ENCODE data around the gene EGF.
"Not testable (repeated sequence)": the region's sequence is repeated elsewhere in the genome, so short reads cannot be mapped to it uniquely, and the experiment has no call there.

EGF gene

GRCh38 chr4:109998867-109999584 is 86.3 kb downstream of the EGF start:
- DNase-seq, result no peak

- no peak for DNase-seq
Observed at GRCh38 chr4:109999585-109999912, 86.9 kb downstream of the EGF start.

GRCh38 chr4:110002326-110002725 is 89.6 kb downstream of the EGF start:
- peak; percentile 11 for DNase-seq

- DNase-seq, result no peak
Observed at GRCh38 chr4:110003401-110004187, 90.9 kb downstream of the EGF start.

- DNase-seq, result no peak
Observed at GRCh38 chr4:110004556-110004955, 91.9 kb downstream of the EGF start.

- no peak for DNase-seq
Observed at GRCh38 chr4:110005461-110006056, 92.9 kb downstream of the EGF start.

- no peak for DNase-seq
Observed at GRCh38 chr4:110007217-110007616, 94.5 kb downstream of the EGF start.

GRCh38 chr4:110008540-110008939 is 95.9 kb downstream of the EGF start:
- DNase-seq, result no peak

GRCh38 chr4:110009550-110009949 is 96.9 kb downstream of the EGF start:
- DNase-seq, result no peak

GRCh38 chr4:110010797-110011196 is 98.1 kb downstream of the EGF start:
- DNase-seq, result no peak

GRCh38 chr4:110012917-110013316 is 100.2 kb downstream of the EGF start:
- no peak for DNase-seq

- no peak for DNase-seq
Observed at GRCh38 chr4:110014233-110014632, 101.5 kb downstream of the EGF start.

GRCh38 chr4:110019153-110019552 is 106.5 kb downstream of the EGF start:
- no peak for DNase-seq

- DNase-seq, result no peak
Observed at GRCh38 chr4:110020139-110020538, 107.5 kb downstream of the EGF start.

GRCh38 chr4:110020646-110021443 is 108.2 kb downstream of the EGF start:
- no peak for DNase-seq

- no peak for DNase-seq
Observed at GRCh38 chr4:110022457-110022856, 109.8 kb downstream of the EGF start.

- no peak for DNase-seq
Observed at GRCh38 chr4:110025056-110025455, 112.4 kb downstream of the EGF start.

- DNase-seq, result no peak
Observed at GRCh38 chr4:110025718-110026117, 113.0 kb downstream of the EGF start.

- peak; percentile 39 for DNase-seq
Observed at GRCh38 chr4:110032603-110033002, 119.9 kb downstream of the EGF start.

GRCh38 chr4:110033355-110034025 is 120.8 kb downstream of the EGF start:
- DNase-seq, result no peak

GRCh38 chr4:110034026-110034393 is 121.3 kb downstream of the EGF start:
- peak; percentile 18 for DNase-seq

GRCh38 chr4:110039164-110039563 is 126.5 kb downstream of the EGF start:
- DNase-seq, result not testable (repeated sequence)

- DNase-seq, result no peak
Observed at GRCh38 chr4:110041735-110042134, 129.1 kb downstream of the EGF start.

Measured in CD4-positive, alpha-beta T cell treated with Interferon gamma for 1 hour (primary cell).